Skeletal muscle satellite cell (primary cell): ENCODE results near the gene TAL1.
A peak's percentile ranks its signal among the peaks of the same experiment; 100 is the strongest.

Experiments used
- H3K27me3 ChIP-seq: 2 replicates; pipeline ENCODE4 v1.7.0; 2013; ENCODE audit warnings: low read length; ENCODE audit not compliant: control insufficient read depth, insufficient read depth
- H3K36me3 ChIP-seq: 2 replicates; pipeline ENCODE4 v1.7.0; 2013; ENCODE audit warnings: mild to moderate bottlenecking, control low read depth, low read length; ENCODE audit not compliant: insufficient read depth
- H3K4me1 ChIP-seq: 2 replicates; pipeline ENCODE4 v1.7.0; 2013; ENCODE audit warnings: low read length; ENCODE audit not compliant: control insufficient read depth, insufficient read depth
- H3K4me2 ChIP-seq: 2 replicates; pipeline ENCODE4 v1.7.0; 2013; ENCODE audit warnings: mild to moderate bottlenecking, low read length
- H3K4me3 ChIP-seq: 2 replicates; pipeline ENCODE4 v1.7.0; 2013; ENCODE audit warnings: low read length
- H3K9ac ChIP-seq: 2 replicates; pipeline ENCODE4 v1.7.0; 2013; ENCODE audit warnings: mild to moderate bottlenecking, low read depth, low read length, moderate library complexity
- H3K9me3 ChIP-seq: replicated peaks from 2 replicates; pipeline ENCODE4 v1.7.0; 2013; ENCODE audit warnings: mild to moderate bottlenecking, control low read depth, low read length

TAL1 gene

DNA sequence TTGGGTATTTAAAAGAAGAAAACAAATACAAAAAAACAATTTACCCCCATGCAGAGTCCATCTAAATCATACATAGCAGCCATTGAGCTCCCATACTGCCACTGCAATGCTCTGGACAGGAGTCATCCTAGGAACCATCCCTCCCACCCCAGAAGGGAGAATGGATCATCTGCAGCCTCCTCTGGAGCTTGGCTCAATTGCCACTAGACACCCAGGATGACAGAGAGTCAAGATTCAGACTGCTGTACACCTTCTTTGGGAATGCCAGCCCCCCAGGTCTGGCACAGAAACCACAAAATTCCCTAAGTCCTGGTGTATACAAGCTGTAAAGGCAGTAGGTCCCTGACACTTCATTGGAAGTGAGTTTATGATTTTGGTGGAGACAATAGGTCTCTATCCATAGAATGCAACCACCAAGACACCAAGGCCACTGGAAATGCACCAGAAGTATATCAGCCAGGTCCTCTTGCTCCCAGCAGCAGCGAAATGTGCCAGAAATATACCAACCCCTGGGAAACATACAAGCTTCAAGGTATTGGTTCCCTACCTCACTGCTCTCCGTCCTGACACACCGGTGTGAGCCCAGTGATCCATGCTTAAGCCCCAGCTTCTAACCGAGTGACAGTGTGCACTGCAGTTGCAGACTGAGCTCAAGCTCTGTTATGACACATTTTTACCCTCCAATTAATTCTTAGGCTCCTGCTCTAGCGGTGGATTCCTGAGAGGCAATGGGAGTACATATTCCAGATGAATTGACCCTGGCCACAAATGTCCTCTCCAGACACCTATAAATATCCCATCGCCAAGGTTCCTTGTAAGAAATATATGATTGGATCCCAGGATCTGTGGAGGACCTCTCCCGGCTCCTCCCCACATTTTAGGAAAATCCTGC lies 4.4 kb downstream of the TAL1 start:
- Histone ChIP-seq H3K36me3 (no peaks in the 10 kb centered on the region), H3K4me3 (no peak overlapping the region), H3K9ac (no peak overlapping the region), H3K9me3 (no peaks in the 10 kb centered on the region), H3K4me2 (no peak overlapping the region), H3K27me3 (peaks cover 95% of the 10 kb centered on the region), H3K4me1 (peaks cover 6% of the 10 kb centered on the region)

DNA sequence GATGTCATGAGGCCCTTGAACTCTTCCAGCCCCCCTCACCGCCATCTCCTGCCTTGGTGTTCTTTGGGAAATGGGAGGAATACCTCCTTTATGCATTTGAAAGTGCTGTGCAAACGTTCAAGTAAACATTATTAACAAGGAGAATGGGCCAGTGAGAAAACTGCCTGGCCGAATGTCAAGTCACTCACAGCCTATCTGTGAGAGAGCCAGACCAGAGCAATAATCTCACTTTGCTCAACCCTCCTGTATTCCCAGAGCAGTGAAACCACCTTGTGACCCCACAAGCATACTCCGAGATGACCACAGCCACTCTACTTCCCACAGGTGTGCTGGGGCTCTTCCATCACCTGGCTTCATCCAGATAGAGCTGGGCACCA lies 5.2 kb downstream of the TAL1 start:
- Histone ChIP-seq H3K4me2 (no peak overlapping the region), H3K27me3 (peaks cover 97% of the 10 kb centered on the region), H3K4me3 (no peak overlapping the region), H3K9me3 (no peaks in the 10 kb centered on the region), H3K4me1 (peaks cover 5% of the 10 kb centered on the region), H3K36me3 (no peaks in the 10 kb centered on the region), H3K9ac (no peak overlapping the region)

DNA sequence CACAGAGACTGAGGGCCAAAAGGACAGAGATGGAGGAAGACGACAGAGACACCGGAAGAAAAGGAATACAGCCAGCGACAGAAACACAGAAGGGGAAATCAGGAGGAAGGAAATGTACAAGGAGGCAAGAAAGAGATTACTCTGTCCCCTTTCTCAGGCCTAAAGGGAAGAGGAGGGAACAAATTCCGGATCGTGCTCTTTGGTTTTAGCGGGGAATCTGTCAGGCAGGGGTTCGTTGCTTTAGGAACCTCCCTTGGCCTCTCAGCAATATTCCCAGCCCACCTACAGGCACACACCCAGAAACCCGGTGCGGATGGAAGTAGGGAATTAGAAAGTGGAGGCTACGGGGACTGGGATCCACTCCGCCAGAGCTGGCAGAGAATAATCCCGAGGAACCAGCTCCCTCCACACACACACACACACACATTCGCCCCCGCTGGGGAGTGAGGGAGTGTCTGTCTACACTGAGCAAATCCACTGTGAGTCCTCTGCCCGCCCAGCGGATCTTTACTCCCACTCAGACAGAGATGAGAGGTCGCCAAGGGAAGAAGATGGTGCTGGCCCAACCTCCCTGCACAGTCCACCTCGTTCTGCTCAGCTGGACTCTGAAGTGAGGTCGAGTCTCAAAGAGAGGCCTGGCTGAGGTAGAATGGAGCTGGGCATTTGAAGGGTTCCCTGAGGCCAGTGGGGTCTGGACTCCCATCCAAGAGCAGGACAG lies 5.7 kb downstream of the TAL1 start:
- Histone ChIP-seq H3K27me3 (peaks cover 97% of the 10 kb centered on the region), H3K4me2 (peak overlapping the region; percentile 21), H3K4me1 (no peaks in the 10 kb centered on the region), H3K36me3 (no peaks in the 10 kb centered on the region), H3K4me3 (no peak overlapping the region), H3K9me3 (no peaks in the 10 kb centered on the region), H3K9ac (no peak overlapping the region)

DNA sequence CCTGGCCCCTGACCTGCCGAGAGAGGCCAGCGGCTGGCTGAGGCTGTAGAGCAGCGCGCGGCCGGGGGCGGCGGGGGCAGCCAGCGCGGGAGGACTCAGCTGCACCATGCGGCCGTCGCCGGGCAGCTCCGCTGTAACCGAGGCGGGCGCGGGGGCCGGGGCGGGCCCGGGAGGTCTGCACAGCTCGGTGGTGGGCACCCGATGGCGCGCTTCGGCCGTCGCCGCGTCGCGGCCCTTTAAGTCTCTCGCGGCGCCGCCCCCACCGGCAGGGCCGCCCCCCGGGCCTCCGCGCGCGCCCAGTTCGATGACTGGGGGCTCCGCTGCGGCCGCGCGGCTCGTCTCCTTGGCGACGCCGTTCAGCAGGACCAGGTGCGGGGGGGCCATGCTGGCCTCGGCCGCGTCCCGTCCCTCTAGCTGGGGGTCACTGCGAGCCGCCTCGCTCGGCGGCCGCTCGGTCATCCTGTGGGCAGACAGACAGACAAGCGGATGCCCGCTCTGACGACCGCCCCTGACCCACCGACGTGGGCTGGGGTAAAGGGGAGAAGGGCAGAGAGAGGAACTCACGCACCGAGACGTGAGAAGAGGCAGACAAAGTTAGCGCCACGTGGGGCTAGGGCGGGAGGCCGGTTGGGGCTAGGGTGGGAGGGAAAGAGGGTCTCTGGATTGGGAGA lies 6.5 kb downstream of the TAL1 start:
- Histone ChIP-seq H3K27me3 (peaks cover 98% of the 10 kb centered on the region), H3K4me3 (peak overlapping the region; percentile 26), H3K9ac (no peak overlapping the region), H3K4me1 (no peaks in the 10 kb centered on the region), H3K36me3 (no peaks in the 10 kb centered on the region), H3K4me2 (peak overlapping the region; percentile 21), H3K9me3 (no peaks in the 10 kb centered on the region)

DNA sequence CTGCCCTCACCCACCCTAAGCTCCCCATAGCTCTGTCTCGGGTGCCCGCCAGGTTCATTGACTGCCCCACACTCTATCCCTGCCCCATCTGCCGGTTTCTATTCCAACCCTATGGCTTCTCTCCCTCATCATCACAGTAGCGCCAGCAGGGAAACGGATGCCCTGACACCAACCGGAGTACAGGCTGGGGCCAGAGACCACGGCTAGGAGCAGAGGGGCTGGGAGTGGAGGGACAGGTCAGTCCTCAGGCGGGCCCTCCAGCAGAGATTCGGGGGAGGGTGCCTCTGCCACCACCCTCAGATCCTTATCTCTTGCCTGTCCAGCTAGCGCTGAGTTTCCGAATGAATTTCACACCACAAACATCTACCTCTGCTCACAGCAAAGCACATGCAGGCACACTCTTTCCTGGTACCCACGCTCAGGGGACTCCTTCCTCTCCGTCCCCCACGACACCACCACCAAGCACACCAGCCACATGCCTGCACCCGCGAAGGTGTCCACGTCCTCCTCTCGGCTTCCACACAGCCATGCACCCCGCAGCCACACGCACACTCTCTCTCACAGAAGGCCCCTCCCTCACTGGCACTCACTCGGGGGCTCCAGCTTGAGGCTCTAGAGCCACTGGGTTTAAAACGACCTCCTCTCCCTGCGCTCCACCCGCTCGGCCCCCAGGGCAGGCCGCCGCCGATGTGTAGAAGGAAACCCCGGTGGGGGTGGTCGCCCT lies 7.2 kb downstream of the TAL1 start:
- no peak overlapping the region for H3K4me2 ChIP-seq
- no peaks in the 10 kb centered on the region for H3K9me3 ChIP-seq
- H3K27me3 ChIP-seq: peaks cover 96% of the 10 kb centered on the region
- no peaks in the 10 kb centered on the region for H3K36me3 ChIP-seq
- no peaks in the 10 kb centered on the region for H3K4me1 ChIP-seq
- H3K9ac ChIP-seq: no peak overlapping the region
- no peak overlapping the region for H3K4me3 ChIP-seq

DNA sequence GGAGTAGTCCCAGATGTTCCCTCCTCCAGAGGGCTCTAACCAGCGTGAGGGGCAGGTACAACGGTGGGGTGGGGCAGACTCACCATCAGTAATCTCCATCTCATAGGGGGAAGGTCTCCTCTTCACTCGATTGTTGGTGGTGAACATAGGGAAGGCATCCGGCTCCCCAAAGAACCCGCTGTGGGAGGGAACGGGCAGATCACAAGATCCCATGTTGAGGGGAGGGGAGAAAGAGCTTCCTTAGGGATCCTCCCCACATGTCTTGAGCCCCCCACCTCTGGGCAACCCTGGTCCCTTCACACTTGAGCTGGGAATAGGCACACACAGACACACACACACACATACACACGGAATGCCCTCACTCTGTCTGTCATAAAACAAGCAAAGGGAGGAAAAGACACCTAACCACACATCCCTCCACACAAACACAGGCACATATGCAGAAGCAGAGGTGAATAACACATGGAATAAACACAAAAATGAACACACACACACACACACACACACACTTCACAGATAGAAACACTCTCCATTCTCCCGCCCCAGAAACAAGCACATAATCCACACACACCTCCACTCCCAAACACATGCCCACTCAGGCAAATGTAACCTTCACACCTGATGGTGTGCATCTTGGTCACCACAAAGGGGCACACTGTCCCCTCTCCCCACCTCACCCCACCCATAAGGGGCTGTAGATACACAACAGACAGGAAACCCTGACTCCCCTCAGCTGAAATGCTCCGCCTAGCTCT lies 7.9 kb downstream of the TAL1 start:
- Histone ChIP-seq H3K36me3 (no peaks in the 10 kb centered on the region), H3K4me3 (no peak overlapping the region), H3K27me3 (peaks cover 93% of the 10 kb centered on the region), H3K4me1 (no peaks in the 10 kb centered on the region), H3K9ac (no peak overlapping the region), H3K4me2 (no peak overlapping the region), H3K9me3 (no peaks in the 10 kb centered on the region)

DNA sequence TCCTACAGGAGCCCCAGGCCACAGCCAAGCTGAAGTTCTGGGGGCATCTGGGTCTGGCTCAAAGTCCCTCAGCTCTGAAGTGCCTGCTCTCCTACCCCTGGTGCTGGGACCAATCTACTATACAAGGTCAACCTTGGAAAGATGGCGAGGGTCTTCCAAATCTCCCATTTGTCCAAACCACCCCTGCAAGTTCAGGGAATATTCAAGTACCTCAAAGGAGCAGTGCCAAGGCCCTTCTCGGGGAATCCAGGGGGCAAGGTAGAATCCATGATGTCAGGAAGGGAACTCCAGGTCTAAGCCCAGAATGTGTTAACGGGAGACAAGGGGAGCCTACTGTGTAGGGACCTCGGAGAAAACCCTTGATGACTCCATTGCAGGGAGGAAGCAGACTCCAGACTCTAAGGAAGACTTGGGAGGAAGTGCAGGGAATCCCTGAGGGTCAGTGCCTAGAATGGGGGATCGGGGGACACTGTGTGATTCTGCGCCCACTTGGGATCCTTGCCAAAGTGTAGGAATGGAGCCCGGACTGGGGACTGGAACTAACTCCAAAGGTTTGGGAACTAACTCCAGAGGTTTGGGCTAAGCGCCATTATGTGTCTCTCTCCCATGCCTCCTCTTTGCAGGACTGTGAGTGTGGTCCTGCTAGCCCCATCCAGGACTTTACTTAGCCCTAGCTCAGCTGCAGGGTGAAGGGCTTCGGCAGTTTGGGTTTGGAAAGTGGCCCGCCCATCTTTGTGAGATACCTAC lies 8.7 kb downstream of the TAL1 start:
- H3K4me2 ChIP-seq: no peak overlapping the region
- no peaks in the 10 kb centered on the region for H3K4me1 ChIP-seq
- no peak overlapping the region for H3K4me3 ChIP-seq
- H3K9ac ChIP-seq: no peak overlapping the region
- H3K9me3 ChIP-seq: no peaks in the 10 kb centered on the region
- H3K36me3 ChIP-seq: no peaks in the 10 kb centered on the region
- peaks cover 88% of the 10 kb centered on the region for H3K27me3 ChIP-seq

- Histone ChIP-seq H3K9ac (no peak overlapping the region), H3K27me3 (peaks cover 80% of the 10 kb centered on the region), H3K9me3 (no peaks in the 10 kb centered on the region), H3K36me3 (no peaks in the 10 kb centered on the region), H3K4me1 (no peaks in the 10 kb centered on the region), H3K4me2 (no peak overlapping the region), H3K4me3 (no peak overlapping the region)
Observed at GRCh38 chr1:47222476-47222875, 9.5 kb downstream of the TAL1 start.

DNA sequence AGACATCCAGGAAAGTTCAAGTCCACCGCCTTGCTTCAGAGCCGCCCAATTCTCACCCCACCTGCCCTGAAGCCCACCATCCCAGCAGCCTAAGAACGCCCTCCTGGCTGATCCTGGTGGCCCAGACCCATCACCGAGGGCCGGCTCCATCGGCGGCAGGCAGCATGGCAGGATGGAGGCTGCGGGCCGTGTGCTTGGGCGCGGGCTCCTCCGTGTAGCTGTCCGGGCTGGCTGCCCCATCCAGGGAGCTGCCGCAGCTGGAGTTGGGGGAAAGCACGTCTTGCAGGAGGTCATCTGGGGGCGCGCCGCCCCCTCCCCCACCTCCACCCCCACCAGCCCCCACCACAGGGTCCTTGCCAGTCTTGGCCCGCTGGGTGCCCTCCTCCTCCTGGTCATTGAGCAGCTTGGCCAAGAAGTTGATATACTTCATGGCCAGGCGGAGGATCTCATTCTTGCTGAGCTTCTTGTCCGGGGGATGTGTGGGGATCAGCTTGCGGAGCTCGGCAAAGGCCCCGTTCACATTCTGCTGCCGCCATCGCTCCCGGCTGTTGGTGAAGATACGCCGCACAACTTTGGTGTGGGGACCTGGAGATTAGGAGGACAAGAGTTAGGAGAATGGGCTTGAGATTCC lies 12.3 kb downstream of the TAL1 start:
- H3K27me3 ChIP-seq: peaks cover 58% of the 10 kb centered on the region
- H3K36me3 ChIP-seq: no peaks in the 10 kb centered on the region
- H3K4me2 ChIP-seq: no peak overlapping the region
- no peaks in the 10 kb centered on the region for H3K9me3 ChIP-seq
- H3K9ac ChIP-seq: no peak overlapping the region
- no peaks in the 10 kb centered on the region for H3K4me1 ChIP-seq
- no peak overlapping the region for H3K4me3 ChIP-seq

DNA sequence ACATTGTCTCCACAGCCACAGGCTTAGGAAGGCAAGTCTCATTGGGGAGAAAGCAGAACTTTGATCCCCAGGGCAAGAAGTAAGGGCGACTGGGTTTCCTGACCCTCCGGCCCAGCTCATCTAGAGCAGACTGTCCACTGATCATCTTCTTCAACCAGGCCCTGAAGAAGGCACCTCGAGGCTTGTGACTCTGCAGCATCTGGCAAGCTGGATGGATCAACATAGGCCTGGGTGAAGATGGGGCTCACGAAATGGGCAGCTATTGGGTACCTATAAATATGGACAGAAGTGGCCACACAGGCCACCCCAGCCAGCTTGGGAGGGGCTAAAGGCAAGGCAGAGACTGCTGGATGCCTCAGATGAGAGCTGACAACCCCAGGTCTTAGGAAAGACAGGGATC lies 13.0 kb downstream of the TAL1 start:
- Histone ChIP-seq H3K9me3 (no peaks in the 10 kb centered on the region), H3K4me3 (no peak overlapping the region), H3K9ac (no peak overlapping the region), H3K27me3 (peaks cover 52% of the 10 kb centered on the region), H3K36me3 (no peaks in the 10 kb centered on the region), H3K4me2 (no peak overlapping the region), H3K4me1 (no peaks in the 10 kb centered on the region)
